ENCODE measurements around the gene PCLO. TPM values are rescaled to one million over a fixed set of nuclear protein-coding genes. Genes with fewer than 3 reads are reported as not detected.

The PCLO gene
- total RNA-seq, 4 donors from 2014 or later, result 4.9 to 7.4 (median 6.1) TPM

DNA sequence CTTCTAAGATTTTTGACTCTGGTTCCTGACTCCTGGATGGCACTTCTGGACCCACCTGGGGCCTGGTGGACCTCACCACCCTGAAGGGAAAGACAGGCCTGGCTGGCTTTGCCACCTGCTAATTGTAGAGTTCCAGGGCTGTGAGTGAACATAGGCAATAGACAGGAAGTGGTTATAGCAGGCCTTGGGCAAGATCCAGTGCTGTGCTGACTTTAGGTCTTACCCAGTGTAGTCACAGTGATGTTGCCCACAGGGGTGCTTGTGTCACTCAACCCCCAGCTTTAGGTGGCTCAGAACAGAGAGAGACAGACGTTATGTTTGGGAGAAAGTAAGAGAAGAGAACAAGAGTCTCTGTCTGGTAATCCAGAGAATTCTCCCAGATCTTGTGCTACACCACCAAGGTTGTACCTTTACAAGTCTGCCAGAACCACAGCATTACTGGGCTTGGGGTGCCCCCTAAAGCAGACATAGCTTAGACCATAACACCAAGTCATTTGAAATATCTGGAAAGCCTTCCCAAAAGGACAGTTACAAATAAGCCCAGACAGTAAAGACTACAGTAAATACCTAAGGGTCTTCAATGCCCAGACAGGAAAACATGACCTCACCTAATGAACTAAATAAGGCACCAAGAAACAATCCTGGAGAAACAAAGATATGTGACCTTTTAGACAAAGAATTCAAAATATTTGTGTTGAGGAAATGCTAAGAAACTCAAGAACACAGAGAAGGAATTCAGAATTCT, 303.4 kb downstream of the PCLO start:
- DNase-seq (ENCODE audit: low spot score in 2 of 2), result no peak
- no peaks in the 10 kb centered on the region for H3K36me3 ChIP-seq
- H3K27me3 ChIP-seq, result no peaks in the 10 kb centered on the region
- WGBS, result 86% methylated on average over 1 of the region's 1 CpG
- H3K27ac ChIP-seq, result no peak overlapping the region
- no peaks in the 10 kb centered on the region for H3K9me3 ChIP-seq
- H3K4me3 ChIP-seq, result no peak overlapping the region
- H3K4me1 ChIP-seq, result no peaks in the 10 kb centered on the region
- TF ChIP-seq POLR2AphosphoS5 (IDR thresholded peaks at IDR 0.05) (no peak), POLR2A (IDR thresholded peaks at IDR 0.05) (no peak), EP300 (IDR thresholded peaks at IDR 0.05) (no peak)
- TF ChIP-seq, protein P1, sequence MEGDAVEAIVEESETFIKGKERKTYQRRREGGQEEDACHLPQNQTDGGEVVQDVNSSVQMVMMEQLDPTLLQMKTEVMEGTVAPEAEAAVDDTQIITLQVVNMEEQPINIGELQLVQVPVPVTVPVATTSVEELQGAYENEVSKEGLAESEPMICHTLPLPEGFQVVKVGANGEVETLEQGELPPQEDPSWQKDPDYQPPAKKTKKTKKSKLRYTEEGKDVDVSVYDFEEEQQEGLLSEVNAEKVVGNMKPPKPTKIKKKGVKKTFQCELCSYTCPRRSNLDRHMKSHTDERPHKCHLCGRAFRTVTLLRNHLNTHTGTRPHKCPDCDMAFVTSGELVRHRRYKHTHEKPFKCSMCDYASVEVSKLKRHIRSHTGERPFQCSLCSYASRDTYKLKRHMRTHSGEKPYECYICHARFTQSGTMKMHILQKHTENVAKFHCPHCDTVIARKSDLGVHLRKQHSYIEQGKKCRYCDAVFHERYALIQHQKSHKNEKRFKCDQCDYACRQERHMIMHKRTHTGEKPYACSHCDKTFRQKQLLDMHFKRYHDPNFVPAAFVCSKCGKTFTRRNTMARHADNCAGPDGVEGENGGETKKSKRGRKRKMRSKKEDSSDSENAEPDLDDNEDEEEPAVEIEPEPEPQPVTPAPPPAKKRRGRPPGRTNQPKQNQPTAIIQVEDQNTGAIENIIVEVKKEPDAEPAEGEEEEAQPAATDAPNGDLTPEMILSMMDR (IDR thresholded peaks at IDR 0.05), result no peak

DNA sequence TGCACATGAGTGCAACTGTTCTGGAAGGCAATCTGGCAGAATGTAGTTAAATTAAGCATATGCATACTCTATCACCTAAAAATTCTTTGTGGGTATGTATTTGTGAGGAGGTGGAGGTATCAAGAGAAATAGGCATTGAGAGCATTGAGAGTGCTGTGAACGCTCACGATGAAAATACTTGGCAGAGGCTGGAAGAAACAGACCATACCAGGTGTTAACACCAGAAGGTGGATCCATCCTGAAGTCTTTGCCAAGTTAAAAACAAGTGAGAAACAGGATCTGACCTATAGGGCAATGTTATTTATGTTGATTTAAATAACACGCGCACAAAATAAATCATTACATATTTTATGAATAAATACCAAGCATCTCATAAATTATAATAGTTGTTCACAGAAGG, 311.6 kb downstream of the PCLO start:
- 87% methylated on average over 4 of the region's 4 CpGs for WGBS
- no peaks in the 10 kb centered on the region for H3K27me3 ChIP-seq
- TF ChIP-seq, protein P1 (IDR thresholded peaks at IDR 0.05), result no peak
- TF ChIP-seq EP300 (IDR thresholded peaks at IDR 0.05) (no peak), POLR2AphosphoS5 (IDR thresholded peaks at IDR 0.05) (no peak), POLR2A (IDR thresholded peaks at IDR 0.05) (no peak)

DNA sequence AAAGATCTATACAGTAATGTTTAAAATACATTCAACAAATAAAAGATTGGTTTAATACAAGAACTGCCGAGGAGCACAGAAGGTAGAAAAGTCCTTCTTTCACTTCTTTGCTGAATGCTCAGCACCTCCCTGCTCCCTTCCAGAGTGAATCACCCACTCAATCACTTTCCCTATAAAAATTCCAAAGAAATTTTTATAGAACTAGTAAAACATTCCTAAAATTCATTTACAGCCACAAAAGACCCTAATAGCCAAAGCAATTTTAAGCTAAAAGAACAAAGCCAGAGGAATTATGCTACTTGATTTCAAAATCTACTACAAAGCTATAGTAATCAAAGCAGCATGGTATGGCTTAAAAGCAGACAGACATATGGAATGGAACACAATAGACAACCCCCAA, 320.9 kb downstream of the PCLO start:
- TF ChIP-seq, protein P1 (IDR thresholded peaks at IDR 0.05), result no peak
- TF ChIP-seq POLR2A (IDR thresholded peaks at IDR 0.05), result no peak
- TF ChIP-seq POLR2AphosphoS5 (IDR thresholded peaks at IDR 0.05), result no peak
- no peak for TF ChIP-seq EP300 (IDR thresholded peaks at IDR 0.05)
- H3K36me3 ChIP-seq, result no peaks in the 10 kb centered on the region
- no peaks in the 10 kb centered on the region for H3K4me1 ChIP-seq
- H3K27me3 ChIP-seq, result no peaks in the 10 kb centered on the region
- H3K4me3 ChIP-seq, result no peak overlapping the region
- no peak for DNase-seq (ENCODE audit: low spot score in 2 of 2)
- H3K27ac ChIP-seq, result no peak overlapping the region
- 96% methylated on average over 1 of the region's 1 CpG for WGBS
- H3K9me3 ChIP-seq, result peaks cover 4% of the 10 kb centered on the region

More for the DNA sequence above, 311.6 kb downstream of the PCLO start:
- Histone ChIP-seq H3K9me3 (no peaks in the 10 kb centered on the region), H3K27ac (no peak overlapping the region), H3K4me3 (no peak overlapping the region), H3K36me3 (no peaks in the 10 kb centered on the region), H3K4me1 (no peaks in the 10 kb centered on the region)
- no peak for DNase-seq (ENCODE audit: low spot score in 2 of 2)

DNA sequence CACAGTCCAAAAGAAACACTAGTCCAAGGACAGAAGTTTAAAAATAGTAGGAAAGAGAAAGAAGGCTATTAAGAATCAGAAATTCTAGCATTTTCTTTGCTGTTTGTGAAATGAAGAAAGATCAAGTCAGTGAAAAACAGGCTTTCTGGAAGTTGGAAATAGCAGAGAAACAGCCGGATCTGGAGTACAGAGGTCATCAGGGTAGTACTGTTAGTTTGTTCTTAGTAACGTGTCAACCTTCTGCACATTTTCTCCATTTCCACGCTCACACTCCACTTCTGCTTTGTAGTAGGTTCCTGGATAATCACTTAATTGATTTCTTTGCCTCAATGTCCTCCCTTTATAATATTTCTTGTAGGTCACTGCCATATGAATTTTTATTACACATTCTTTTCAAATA, 322.6 kb downstream of the PCLO start:
- Histone ChIP-seq H3K9me3 (peaks cover 4% of the 10 kb centered on the region), H3K4me3 (no peak overlapping the region), H3K36me3 (no peaks in the 10 kb centered on the region), H3K27ac (no peak overlapping the region), H3K4me1 (no peaks in the 10 kb centered on the region), H3K27me3 (no peaks in the 10 kb centered on the region)
- DNase-seq (ENCODE audit: low spot score in 2 of 2), result no peak
- 67% methylated on average over 3 of the region's 3 CpGs for WGBS
- TF ChIP-seq, protein P1 (IDR thresholded peaks at IDR 0.05), result no peak

DNA sequence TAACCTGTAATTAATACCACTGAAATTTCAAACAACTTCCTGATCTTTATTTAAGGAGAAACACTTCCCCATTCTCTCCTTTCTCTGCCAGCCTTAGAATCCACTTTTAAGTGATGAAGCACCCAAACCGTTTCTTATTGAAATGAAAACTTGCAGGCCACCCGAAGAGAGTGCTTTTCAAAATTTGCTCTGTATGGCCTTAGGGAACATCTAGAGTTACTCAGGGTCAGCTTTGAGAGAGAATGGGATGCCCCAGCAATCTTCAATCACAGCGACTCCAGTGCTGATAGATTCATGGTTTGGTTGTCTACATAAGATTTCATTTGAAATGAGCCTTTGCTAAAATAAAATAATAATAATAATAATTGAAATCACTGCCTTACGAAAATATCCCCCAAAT, 323.1 kb downstream of the PCLO start:
- no peak for TF ChIP-seq POLR2AphosphoS5 (IDR thresholded peaks at IDR 0.05)
- no peak for TF ChIP-seq EP300 (IDR thresholded peaks at IDR 0.05)
- TF ChIP-seq, protein P1 (IDR thresholded peaks at IDR 0.05), result no peak
- no peak for TF ChIP-seq POLR2A (IDR thresholded peaks at IDR 0.05)
- no peak for DNase-seq (ENCODE audit: low spot score in 2 of 2)
- Histone ChIP-seq H3K27ac (no peak overlapping the region), H3K27me3 (no peaks in the 10 kb centered on the region), H3K9me3 (peaks cover 4% of the 10 kb centered on the region), H3K36me3 (no peaks in the 10 kb centered on the region), H3K4me3 (no peak overlapping the region), H3K4me1 (no peaks in the 10 kb centered on the region)
- WGBS, result 52% methylated on average over 4 of the region's 4 CpGs
